Liver (tissue), 3 donors: ENCODE measurements around the gene GUCY2F.

ENCODE experiments used
- EGR1 ChIP-seq, 2 donors: IDR thresholded peaks; 2 replicates each; pipeline ENCODE4 v1.6.1; 2016 to 2018; ENCODE audit warnings: antibody characterized with exemption in 2 of 2, low read depth in 2 of 2
- FOXA1 ChIP-seq: IDR thresholded peaks from 2 replicates; pipeline ENCODE4 v1.6.1; 2016; ENCODE audit warnings: antibody characterized with exemption
- GABPA ChIP-seq, 2 donors: IDR thresholded peaks in 1 of 2; conservative IDR thresholded peaks in 1 of 2; 2 replicates each; pipeline ENCODE4 v1.6.1; 2016; ENCODE audit warnings: antibody characterized with exemption in 2 of 2, mild to moderate bottlenecking in 1 of 2, moderate library complexity in 1 of 2
- HNF4G ChIP-seq: IDR thresholded peaks from 2 replicates; pipeline ENCODE4 v1.6.1; 2016; ENCODE audit warnings: antibody characterized with exemption
- RAD21 ChIP-seq, 2 donors: IDR thresholded peaks; 2 replicates each; pipeline ENCODE4 v1.6.1; 2016; ENCODE audit warnings: antibody characterized with exemption in 2 of 2, mild to moderate bottlenecking in 2 of 2
- RXRA ChIP-seq, 2 donors: IDR thresholded peaks; 2 replicates each; pipeline ENCODE4 v1.6.1; 2017 to 2018; ENCODE audit warnings: antibody characterized with exemption in 2 of 2, mild to moderate bottlenecking in 1 of 2
- SP1 ChIP-seq: IDR thresholded peaks from 2 replicates; pipeline ENCODE4 v1.6.1; 2018; ENCODE audit warnings: antibody characterized with exemption, mild to moderate bottlenecking
- TAF1 ChIP-seq: conservative IDR thresholded peaks from 2 replicates; pipeline ENCODE4 v1.6.1; 2016; ENCODE audit warnings: antibody characterized with exemption, mild to moderate bottlenecking
- YY1 ChIP-seq: IDR thresholded peaks from 2 replicates; pipeline ENCODE4 v1.6.1; 2016; ENCODE audit warnings: antibody characterized with exemption, mild to moderate bottlenecking
- TF ChIP-seq, protein P1 (sequence below): fragments of 150-350 bp; IDR thresholded peaks from 2 replicates; pipeline ENCODE4 v1.5.1; 2017; ENCODE audit warnings: improper control_type of control experiment, low read depth, low read length; ENCODE audit not compliant: missing input control
- TF ChIP-seq, protein P2 (sequence below): IDR thresholded peaks from 2 replicates; pipeline ENCODE4 v1.6.1; 2016; ENCODE audit warnings: antibody characterized with exemption
- TF ChIP-seq, protein P3 (sequence below): IDR thresholded peaks from 2 replicates; pipeline ENCODE4 v1.6.1; 2016; ENCODE audit warnings: antibody characterized with exemption
- TF ChIP-seq, protein P4 (sequence below): IDR thresholded peaks from 2 replicates; pipeline ENCODE4 v1.6.1; 2016; ENCODE audit warnings: antibody characterized with exemption, mild to moderate bottlenecking
- donor health status: healthy.
- donor health status: healthy.

DNA sequence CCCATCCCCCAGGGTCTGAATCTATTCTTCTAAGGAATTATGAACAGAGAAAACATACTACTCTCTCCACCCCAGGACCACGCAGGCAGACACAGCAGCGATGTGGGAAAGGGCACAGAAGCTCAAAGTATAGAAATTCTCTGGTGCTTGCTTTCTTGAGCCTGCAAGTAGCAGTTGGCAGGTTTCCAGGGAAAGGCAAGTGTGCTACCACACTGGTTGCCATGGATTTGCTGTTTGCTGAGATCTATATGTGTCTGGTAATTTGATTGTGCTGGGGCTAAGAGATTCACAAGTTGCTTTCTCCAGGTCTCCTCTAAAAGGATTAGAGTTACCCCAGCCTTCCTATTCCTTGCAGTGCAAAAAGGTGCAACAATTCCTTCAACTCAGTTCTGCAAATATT is 83.1 kb downstream of the GUCY2F start:
- no peak for TF ChIP-seq RAD21 (IDR thresholded peaks at IDR 0.05)
- TF ChIP-seq, protein P1, sequence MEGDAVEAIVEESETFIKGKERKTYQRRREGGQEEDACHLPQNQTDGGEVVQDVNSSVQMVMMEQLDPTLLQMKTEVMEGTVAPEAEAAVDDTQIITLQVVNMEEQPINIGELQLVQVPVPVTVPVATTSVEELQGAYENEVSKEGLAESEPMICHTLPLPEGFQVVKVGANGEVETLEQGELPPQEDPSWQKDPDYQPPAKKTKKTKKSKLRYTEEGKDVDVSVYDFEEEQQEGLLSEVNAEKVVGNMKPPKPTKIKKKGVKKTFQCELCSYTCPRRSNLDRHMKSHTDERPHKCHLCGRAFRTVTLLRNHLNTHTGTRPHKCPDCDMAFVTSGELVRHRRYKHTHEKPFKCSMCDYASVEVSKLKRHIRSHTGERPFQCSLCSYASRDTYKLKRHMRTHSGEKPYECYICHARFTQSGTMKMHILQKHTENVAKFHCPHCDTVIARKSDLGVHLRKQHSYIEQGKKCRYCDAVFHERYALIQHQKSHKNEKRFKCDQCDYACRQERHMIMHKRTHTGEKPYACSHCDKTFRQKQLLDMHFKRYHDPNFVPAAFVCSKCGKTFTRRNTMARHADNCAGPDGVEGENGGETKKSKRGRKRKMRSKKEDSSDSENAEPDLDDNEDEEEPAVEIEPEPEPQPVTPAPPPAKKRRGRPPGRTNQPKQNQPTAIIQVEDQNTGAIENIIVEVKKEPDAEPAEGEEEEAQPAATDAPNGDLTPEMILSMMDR: no peak
- TF ChIP-seq YY1: no peak
- TF ChIP-seq, protein P2, sequence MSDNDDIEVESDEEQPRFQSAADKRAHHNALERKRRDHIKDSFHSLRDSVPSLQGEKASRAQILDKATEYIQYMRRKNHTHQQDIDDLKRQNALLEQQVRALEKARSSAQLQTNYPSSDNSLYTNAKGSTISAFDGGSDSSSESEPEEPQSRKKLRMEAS: no peak
- TF ChIP-seq RXRA (IDR thresholded peaks at IDR 0.05): no peak
- TF ChIP-seq FOXA1: no peak
- no peak for TF ChIP-seq TAF1
- TF ChIP-seq EGR1 (IDR thresholded peaks at IDR 0.05; ENCODE audit: low read depth in 2 of 2): no peak
- TF ChIP-seq, protein P3, sequence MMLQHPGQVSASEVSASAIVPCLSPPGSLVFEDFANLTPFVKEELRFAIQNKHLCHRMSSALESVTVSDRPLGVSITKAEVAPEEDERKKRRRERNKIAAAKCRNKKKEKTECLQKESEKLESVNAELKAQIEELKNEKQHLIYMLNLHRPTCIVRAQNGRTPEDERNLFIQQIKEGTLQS: no peak
- TF ChIP-seq GABPA (IDR thresholded peaks at IDR 0.05 in 1 of 2, conservative IDR thresholded peaks at IDR 0.05 in 1 of 2): no peak
- no peak for TF ChIP-seq SP1
- TF ChIP-seq, protein P4, sequence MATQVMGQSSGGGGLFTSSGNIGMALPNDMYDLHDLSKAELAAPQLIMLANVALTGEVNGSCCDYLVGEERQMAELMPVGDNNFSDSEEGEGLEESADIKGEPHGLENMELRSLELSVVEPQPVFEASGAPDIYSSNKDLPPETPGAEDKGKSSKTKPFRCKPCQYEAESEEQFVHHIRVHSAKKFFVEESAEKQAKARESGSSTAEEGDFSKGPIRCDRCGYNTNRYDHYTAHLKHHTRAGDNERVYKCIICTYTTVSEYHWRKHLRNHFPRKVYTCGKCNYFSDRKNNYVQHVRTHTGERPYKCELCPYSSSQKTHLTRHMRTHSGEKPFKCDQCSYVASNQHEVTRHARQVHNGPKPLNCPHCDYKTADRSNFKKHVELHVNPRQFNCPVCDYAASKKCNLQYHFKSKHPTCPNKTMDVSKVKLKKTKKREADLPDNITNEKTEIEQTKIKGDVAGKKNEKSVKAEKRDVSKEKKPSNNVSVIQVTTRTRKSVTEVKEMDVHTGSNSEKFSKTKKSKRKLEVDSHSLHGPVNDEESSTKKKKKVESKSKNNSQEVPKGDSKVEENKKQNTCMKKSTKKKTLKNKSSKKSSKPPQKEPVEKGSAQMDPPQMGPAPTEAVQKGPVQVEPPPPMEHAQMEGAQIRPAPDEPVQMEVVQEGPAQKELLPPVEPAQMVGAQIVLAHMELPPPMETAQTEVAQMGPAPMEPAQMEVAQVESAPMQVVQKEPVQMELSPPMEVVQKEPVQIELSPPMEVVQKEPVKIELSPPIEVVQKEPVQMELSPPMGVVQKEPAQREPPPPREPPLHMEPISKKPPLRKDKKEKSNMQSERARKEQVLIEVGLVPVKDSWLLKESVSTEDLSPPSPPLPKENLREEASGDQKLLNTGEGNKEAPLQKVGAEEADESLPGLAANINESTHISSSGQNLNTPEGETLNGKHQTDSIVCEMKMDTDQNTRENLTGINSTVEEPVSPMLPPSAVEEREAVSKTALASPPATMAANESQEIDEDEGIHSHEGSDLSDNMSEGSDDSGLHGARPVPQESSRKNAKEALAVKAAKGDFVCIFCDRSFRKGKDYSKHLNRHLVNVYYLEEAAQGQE: no peak
- no peak for TF ChIP-seq HNF4G
